Liver (tissue), 3 donors: ENCODE measurements around the gene SORCS2.

Experiments used
- EGR1 ChIP-seq, 2 donors: IDR thresholded peaks; 2 replicates each; pipeline ENCODE4 v1.6.1; 2016 to 2018; ENCODE audit warnings: antibody characterized with exemption in 2 of 2, low read depth in 2 of 2
- FOXA1 ChIP-seq: IDR thresholded peaks from 2 replicates; pipeline ENCODE4 v1.6.1; 2016; ENCODE audit warnings: antibody characterized with exemption
- HNF4G ChIP-seq: IDR thresholded peaks from 2 replicates; pipeline ENCODE4 v1.6.1; 2016; ENCODE audit warnings: antibody characterized with exemption
- JUND ChIP-seq, 2 donors: IDR thresholded peaks; 2 replicates each; pipeline ENCODE4 v1.6.1; 2016; ENCODE audit warnings: antibody characterized with exemption in 2 of 2
- NR2F2 ChIP-seq: IDR thresholded peaks from 2 replicates; pipeline ENCODE4 v1.6.1; 2016; ENCODE audit warnings: antibody characterized with exemption
- RAD21 ChIP-seq, 2 donors: IDR thresholded peaks; 2 replicates each; pipeline ENCODE4 v1.6.1; 2016; ENCODE audit warnings: antibody characterized with exemption in 2 of 2, mild to moderate bottlenecking in 2 of 2
- SP1 ChIP-seq: IDR thresholded peaks from 2 replicates; pipeline ENCODE4 v1.6.1; 2018; ENCODE audit warnings: antibody characterized with exemption, mild to moderate bottlenecking
- TAF1 ChIP-seq: conservative IDR thresholded peaks from 2 replicates; pipeline ENCODE4 v1.6.1; 2016; ENCODE audit warnings: antibody characterized with exemption, mild to moderate bottlenecking
- YY1 ChIP-seq: IDR thresholded peaks from 2 replicates; pipeline ENCODE4 v1.6.1; 2016; ENCODE audit warnings: antibody characterized with exemption, mild to moderate bottlenecking
- TF ChIP-seq, protein P1 (sequence below): fragments of 150-350 bp; IDR thresholded peaks from 2 replicates; pipeline ENCODE4 v1.5.1; 2017; ENCODE audit warnings: improper control_type of control experiment, low read depth, low read length; ENCODE audit not compliant: missing input control
- TF ChIP-seq, protein P2 (sequence below): IDR thresholded peaks from 2 replicates; pipeline ENCODE4 v1.6.1; 2016; ENCODE audit warnings: antibody characterized with exemption, mild to moderate bottlenecking
- TF ChIP-seq, protein P3 (sequence below): IDR thresholded peaks from 2 replicates; pipeline ENCODE4 v1.6.1; 2016; ENCODE audit warnings: antibody characterized with exemption
- TF ChIP-seq, protein P4 (sequence below): IDR thresholded peaks from 2 replicates; pipeline ENCODE4 v1.6.1; 2016; ENCODE audit warnings: antibody characterized with exemption
- donor health status: healthy.
- donor health status: healthy.

DNA sequence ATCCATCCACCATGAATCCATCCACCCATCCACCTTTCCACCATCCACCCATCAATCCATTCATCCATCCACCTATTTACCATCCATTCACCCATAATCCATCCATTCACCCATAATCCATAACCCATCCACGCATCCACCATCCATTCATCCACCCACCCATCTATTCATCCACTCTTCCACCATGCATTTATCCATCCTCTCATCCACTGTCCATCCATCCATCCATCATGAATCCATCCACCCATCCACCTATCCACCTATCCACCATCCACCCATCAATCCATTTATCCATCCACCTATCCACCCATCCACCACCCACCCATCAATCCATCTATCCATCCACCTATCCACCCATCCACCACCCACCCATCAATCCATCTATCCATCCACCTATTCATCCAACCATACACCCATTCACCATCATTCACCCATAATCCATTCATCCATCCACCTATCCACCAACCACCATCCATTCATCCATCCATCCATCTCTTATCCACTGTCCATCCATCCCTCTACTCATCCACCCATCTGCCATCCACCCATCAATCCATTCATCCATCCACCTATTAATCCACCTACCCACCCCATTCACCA is 422.1 kb downstream of the SORCS2 start:
- TF ChIP-seq, protein P1, sequence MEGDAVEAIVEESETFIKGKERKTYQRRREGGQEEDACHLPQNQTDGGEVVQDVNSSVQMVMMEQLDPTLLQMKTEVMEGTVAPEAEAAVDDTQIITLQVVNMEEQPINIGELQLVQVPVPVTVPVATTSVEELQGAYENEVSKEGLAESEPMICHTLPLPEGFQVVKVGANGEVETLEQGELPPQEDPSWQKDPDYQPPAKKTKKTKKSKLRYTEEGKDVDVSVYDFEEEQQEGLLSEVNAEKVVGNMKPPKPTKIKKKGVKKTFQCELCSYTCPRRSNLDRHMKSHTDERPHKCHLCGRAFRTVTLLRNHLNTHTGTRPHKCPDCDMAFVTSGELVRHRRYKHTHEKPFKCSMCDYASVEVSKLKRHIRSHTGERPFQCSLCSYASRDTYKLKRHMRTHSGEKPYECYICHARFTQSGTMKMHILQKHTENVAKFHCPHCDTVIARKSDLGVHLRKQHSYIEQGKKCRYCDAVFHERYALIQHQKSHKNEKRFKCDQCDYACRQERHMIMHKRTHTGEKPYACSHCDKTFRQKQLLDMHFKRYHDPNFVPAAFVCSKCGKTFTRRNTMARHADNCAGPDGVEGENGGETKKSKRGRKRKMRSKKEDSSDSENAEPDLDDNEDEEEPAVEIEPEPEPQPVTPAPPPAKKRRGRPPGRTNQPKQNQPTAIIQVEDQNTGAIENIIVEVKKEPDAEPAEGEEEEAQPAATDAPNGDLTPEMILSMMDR, result no peak
- TF ChIP-seq YY1, result no peak
- no peak for TF ChIP-seq SP1
- TF ChIP-seq, protein P2, sequence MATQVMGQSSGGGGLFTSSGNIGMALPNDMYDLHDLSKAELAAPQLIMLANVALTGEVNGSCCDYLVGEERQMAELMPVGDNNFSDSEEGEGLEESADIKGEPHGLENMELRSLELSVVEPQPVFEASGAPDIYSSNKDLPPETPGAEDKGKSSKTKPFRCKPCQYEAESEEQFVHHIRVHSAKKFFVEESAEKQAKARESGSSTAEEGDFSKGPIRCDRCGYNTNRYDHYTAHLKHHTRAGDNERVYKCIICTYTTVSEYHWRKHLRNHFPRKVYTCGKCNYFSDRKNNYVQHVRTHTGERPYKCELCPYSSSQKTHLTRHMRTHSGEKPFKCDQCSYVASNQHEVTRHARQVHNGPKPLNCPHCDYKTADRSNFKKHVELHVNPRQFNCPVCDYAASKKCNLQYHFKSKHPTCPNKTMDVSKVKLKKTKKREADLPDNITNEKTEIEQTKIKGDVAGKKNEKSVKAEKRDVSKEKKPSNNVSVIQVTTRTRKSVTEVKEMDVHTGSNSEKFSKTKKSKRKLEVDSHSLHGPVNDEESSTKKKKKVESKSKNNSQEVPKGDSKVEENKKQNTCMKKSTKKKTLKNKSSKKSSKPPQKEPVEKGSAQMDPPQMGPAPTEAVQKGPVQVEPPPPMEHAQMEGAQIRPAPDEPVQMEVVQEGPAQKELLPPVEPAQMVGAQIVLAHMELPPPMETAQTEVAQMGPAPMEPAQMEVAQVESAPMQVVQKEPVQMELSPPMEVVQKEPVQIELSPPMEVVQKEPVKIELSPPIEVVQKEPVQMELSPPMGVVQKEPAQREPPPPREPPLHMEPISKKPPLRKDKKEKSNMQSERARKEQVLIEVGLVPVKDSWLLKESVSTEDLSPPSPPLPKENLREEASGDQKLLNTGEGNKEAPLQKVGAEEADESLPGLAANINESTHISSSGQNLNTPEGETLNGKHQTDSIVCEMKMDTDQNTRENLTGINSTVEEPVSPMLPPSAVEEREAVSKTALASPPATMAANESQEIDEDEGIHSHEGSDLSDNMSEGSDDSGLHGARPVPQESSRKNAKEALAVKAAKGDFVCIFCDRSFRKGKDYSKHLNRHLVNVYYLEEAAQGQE, result no peak
- no peak for TF ChIP-seq EGR1 (IDR thresholded peaks at IDR 0.05; ENCODE audit: low read depth in 2 of 2)
- no peak for TF ChIP-seq RAD21 (IDR thresholded peaks at IDR 0.05)
- TF ChIP-seq HNF4G, result no peak
- TF ChIP-seq, protein P3, sequence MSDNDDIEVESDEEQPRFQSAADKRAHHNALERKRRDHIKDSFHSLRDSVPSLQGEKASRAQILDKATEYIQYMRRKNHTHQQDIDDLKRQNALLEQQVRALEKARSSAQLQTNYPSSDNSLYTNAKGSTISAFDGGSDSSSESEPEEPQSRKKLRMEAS, result no peak
- no peak for TF ChIP-seq TAF1
- TF ChIP-seq, protein P4, sequence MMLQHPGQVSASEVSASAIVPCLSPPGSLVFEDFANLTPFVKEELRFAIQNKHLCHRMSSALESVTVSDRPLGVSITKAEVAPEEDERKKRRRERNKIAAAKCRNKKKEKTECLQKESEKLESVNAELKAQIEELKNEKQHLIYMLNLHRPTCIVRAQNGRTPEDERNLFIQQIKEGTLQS, result no peak
- TF ChIP-seq JUND (IDR thresholded peaks at IDR 0.05), result no peak
- no peak for TF ChIP-seq NR2F2
- TF ChIP-seq FOXA1, result no peak
